ENCODE data around the gene THSD4.

The THSD4 gene

GRCh38 chr15:71804695-71805470, 689.6 kb downstream of the THSD4 start:
- no peak for DNase-seq

- DNase-seq, result no peak
Measured at GRCh38 chr15:71806452-71806931, 691.2 kb downstream of the THSD4 start.

GRCh38 chr15:71807125-71807629, 691.9 kb downstream of the THSD4 start:
- no peak for DNase-seq

GRCh38 chr15:71807691-71808091, 692.4 kb downstream of the THSD4 start:
- no peak for DNase-seq

GRCh38 chr15:71808311-71809020, 693.2 kb downstream of the THSD4 start:
- DNase-seq, result no peak

GRCh38 chr15:71809346-71809745, 694.1 kb downstream of the THSD4 start:
- DNase-seq, result no peak

GRCh38 chr15:71810256-71811035, 695.2 kb downstream of the THSD4 start, which contains the start of gene NR2E3:
Gene NR2E3, plus strand, starts transcription at chr15:71810554. Its CDS starts 190 bp downstream, at chr15:71810744.
- no peak for DNase-seq

GRCh38 chr15:71811036-71811736, 695.9 kb downstream of the THSD4 start:
- no peak for DNase-seq

GRCh38 chr15:71811752-71812735, 696.8 kb downstream of the THSD4 start:
- no peak for DNase-seq

- no peak for DNase-seq
Measured at GRCh38 chr15:71812966-71813722, 697.9 kb downstream of the THSD4 start.

- no peak for DNase-seq
Measured at GRCh38 chr15:71813723-71814470, 698.6 kb downstream of the THSD4 start.

- no peak for DNase-seq
Measured at GRCh38 chr15:71815301-71815700, 700.0 kb downstream of the THSD4 start.

- DNase-seq, result no peak
Measured at GRCh38 chr15:71817351-71817750, 702.1 kb downstream of the THSD4 start.

- no peak for DNase-seq
Measured at GRCh38 chr15:71820127-71820526, 704.9 kb downstream of the THSD4 start.

- DNase-seq, result no peak
Measured at GRCh38 chr15:71821547-71822129, 706.4 kb downstream of the THSD4 start.

GRCh38 chr15:71822890-71823630, 707.8 kb downstream of the THSD4 start:
- no peak for DNase-seq

- no peak for DNase-seq
Measured at GRCh38 chr15:71823801-71824200, 708.5 kb downstream of the THSD4 start.

- DNase-seq, result no peak
Measured at GRCh38 chr15:71825021-71825730, 709.9 kb downstream of the THSD4 start.
